Stimulated activated memory B cell treated with anti-CD40 and anti-IgM and Interleukin-4, amounts not matched to agents 10 μg/mL and 1 μg/mL and 100 μg/mL, for 72 hours (primary cell): ENCODE results near the gene ARL3.
"Not testable (repeated sequence)": the region's sequence is repeated elsewhere in the genome, so short reads cannot be mapped to it uniquely, and the experiment has no call there.

Experiments
- ATAC-seq: fragments of 150-1000 bp; cut with Tn5 transposase; 2 replicates; pipeline ENCODE4 v1.10.0; 2021
- H3K27ac Mint-ChIP-seq: one replicate; pipeline ENCODE4 v1.8.0; 2022; ENCODE audit warnings: mild to moderate bottlenecking, mixed read lengths
- H3K27me3 Mint-ChIP-seq: one replicate; pipeline ENCODE4 v1.8.0; 2022; ENCODE audit warnings: mixed read lengths
- H3K36me3 Mint-ChIP-seq: one replicate; pipeline ENCODE4 v1.8.0; 2022; ENCODE audit warnings: mixed read lengths
- H3K4me1 Mint-ChIP-seq: one replicate; pipeline ENCODE4 v1.8.0; 2022; ENCODE audit warnings: mixed read lengths
- H3K4me3 Mint-ChIP-seq: one replicate; pipeline ENCODE4 v1.8.0; 2022; ENCODE audit warnings: mild to moderate bottlenecking, moderate library complexity, mixed read lengths
- H3K9me3 Mint-ChIP-seq: one replicate; pipeline ENCODE4 v1.8.0; 2022; ENCODE audit warnings: mixed read lengths

The ARL3 gene

GRCh38 chr10:102743588-102744373 is 29.6 kb upstream of the ARL3 start, which contains the start of gene WBP1L:
TSS of gene WBP1L (plus strand) at chr10:102743948. CDS start at chr10:102744054, 106 bp downstream.
- Mint-ChIP-seq H3K4me3 (peak within 1 kb of the TSS; percentile 91), H3K27me3 (no peaks in the 10 kb centered on the region), H3K9me3 (peaks cover 5% of the 10 kb centered on the region), H3K27ac (peak within 1 kb of the TSS; percentile 87), H3K36me3 (peaks cover 9% of the 10 kb centered on the region), H3K4me1 (peaks cover 42% of the 10 kb centered on the region)
- peak; percentile 99 for ATAC-seq

- Mint-ChIP-seq H3K9me3 (peaks cover 5% of the 10 kb centered on the region), H3K4me1 (peaks cover 35% of the 10 kb centered on the region), H3K27ac (peak overlapping the region; percentile 87), H3K4me3 (peak overlapping the region; percentile 91), H3K27me3 (no peaks in the 10 kb centered on the region), H3K36me3 (peaks cover 2% of the 10 kb centered on the region)
- no peak for ATAC-seq
These were observed 28.9 kb upstream of the ARL3 start for GRCh38 chr10:102743078-102743587.

- H3K27me3 Mint-ChIP-seq, ATAC-seq, H3K9me3 Mint-ChIP-seq, H3K36me3 Mint-ChIP-seq, H3K4me3 Mint-ChIP-seq: not testable (repeated sequence)
- Mint-ChIP-seq H3K4me1 (peaks cover 34% of the 10 kb centered on the region), H3K27ac (peak overlapping the region; percentile 87)
These were observed 28.1 kb upstream of the ARL3 start for GRCh38 chr10:102742313-102742712.

DNA sequence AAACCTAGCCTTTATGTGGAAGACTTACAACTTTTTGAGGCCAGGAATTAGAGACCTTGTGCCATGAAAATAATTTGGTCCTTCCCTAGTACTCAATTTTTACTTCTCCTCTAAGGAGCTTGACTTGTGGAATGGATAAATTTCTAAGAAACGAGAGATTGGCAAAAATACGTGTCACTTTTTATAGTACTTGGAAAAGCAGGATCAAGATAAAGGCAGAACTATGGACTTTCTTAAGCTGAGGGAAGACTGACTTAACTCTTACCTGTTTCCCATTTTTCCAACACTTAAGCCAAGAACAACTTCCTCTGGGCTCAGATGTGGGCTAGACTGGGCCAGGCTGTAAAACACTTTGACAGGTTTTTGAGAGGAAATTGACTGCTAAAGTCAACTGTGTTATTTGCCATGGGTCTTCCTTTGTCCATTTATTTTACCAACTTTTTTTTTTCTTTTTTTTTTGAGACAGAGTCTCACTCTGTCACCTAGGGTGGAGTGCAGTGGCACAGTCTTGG is 27.6 kb upstream of the ARL3 start:
- no peak overlapping the region for H3K4me3 Mint-ChIP-seq
- no peaks in the 10 kb centered on the region for H3K27me3 Mint-ChIP-seq
- peaks cover 11% of the 10 kb centered on the region for H3K36me3 Mint-ChIP-seq
- ATAC-seq, result no peak
- H3K4me1 Mint-ChIP-seq, result peaks cover 34% of the 10 kb centered on the region
- H3K27ac Mint-ChIP-seq, result no peak overlapping the region
- peaks cover 5% of the 10 kb centered on the region for H3K9me3 Mint-ChIP-seq

- H3K4me3 Mint-ChIP-seq, result no peak overlapping the region
- peaks cover 20% of the 10 kb centered on the region for H3K36me3 Mint-ChIP-seq
- peaks cover 5% of the 10 kb centered on the region for H3K9me3 Mint-ChIP-seq
- no peak overlapping the region for H3K27ac Mint-ChIP-seq
- H3K27me3 Mint-ChIP-seq, result no peaks in the 10 kb centered on the region
- ATAC-seq, result no peak
- peaks cover 18% of the 10 kb centered on the region for H3K4me1 Mint-ChIP-seq
These were observed 26.0 kb upstream of the ARL3 start for GRCh38 chr10:102740229-102740628.

GRCh38 chr10:102738692-102739121 is 24.5 kb upstream of the ARL3 start:
- Mint-ChIP-seq H3K27me3 (no peaks in the 10 kb centered on the region), H3K4me1 (peaks cover 7% of the 10 kb centered on the region), H3K36me3 (peaks cover 30% of the 10 kb centered on the region), H3K9me3 (peaks cover 5% of the 10 kb centered on the region), H3K4me3 (no peak overlapping the region), H3K27ac (peak overlapping the region; percentile 31)
- ATAC-seq, result no peak

GRCh38 chr10:102735065-102735562 is 20.9 kb upstream of the ARL3 start:
- H3K36me3 Mint-ChIP-seq, result peaks cover 39% of the 10 kb centered on the region
- H3K4me1 Mint-ChIP-seq, result no peaks in the 10 kb centered on the region
- H3K4me3 Mint-ChIP-seq, result no peak overlapping the region

GRCh38 chr10:102732661-102733060 is 18.5 kb upstream of the ARL3 start:
- ATAC-seq, result no peak
- Mint-ChIP-seq H3K27ac (no peak overlapping the region), H3K4me3 (no peak overlapping the region), H3K4me1 (no peaks in the 10 kb centered on the region), H3K36me3 (peaks cover 42% of the 10 kb centered on the region), H3K9me3 (no peaks in the 10 kb centered on the region), H3K27me3 (no peaks in the 10 kb centered on the region)

More at GRCh38 chr10:102735065-102735562, 20.9 kb upstream of the ARL3 start:
- Mint-ChIP-seq H3K27me3 (no peaks in the 10 kb centered on the region), H3K27ac (no peak overlapping the region), H3K9me3 (no peaks in the 10 kb centered on the region)
- no peak for ATAC-seq

- no peak overlapping the region for H3K4me3 Mint-ChIP-seq
- no peaks in the 10 kb centered on the region for H3K4me1 Mint-ChIP-seq
- no peaks in the 10 kb centered on the region for H3K9me3 Mint-ChIP-seq
- no peak overlapping the region for H3K27ac Mint-ChIP-seq
- no peaks in the 10 kb centered on the region for H3K27me3 Mint-ChIP-seq
- H3K36me3 Mint-ChIP-seq, result peaks cover 46% of the 10 kb centered on the region
- no peak for ATAC-seq
These were observed 17.1 kb upstream of the ARL3 start for GRCh38 chr10:102731222-102731800.

DNA sequence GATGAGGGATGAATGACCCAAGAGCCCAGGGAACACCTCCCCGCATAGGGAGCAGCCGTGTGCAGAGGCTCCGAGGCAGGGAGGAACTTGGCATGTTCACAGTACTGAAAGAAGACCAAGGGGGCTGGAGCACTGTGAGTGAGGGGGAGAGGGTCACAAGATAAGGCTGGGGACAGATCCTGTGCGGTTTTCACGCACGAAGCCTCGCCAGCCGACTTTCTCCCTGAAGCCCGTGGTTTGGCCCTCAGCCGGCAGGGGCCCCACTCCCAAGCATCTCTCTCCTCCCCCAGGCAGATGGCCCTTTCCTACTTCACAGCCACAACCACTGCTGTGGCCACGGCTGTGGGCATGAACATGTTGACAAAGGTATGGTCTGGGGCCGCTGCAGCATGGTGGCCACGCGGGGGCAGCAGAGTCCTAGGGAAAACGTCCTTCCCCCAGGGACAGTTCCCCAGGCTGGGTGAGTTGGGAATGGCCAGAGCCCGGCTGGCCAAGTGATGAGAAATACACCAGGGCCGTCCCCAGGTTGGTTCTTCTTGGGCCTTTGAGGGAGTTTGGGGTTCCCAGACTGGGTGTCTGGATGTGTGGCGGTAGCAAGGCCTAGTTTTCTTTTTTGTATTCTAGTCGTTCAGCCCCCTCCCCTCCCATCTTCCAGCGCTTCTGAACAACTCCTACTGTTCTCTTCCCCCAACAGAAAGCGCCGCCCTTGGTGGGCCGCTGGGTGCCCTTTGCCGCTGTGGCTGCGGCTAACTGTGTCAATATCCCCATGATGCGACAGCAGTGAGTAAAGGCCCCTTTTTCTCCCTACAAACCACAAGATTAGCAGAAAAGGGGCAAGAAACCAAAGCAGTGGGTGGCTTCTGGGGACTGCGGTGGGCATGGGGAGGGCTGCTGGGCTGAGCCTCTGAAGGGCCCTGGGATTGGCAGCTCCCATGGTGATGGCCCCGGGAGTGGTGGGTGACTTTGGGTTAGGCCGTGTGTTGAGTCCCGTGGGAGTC is 15.1 kb upstream of the ARL3 start:
- H3K27me3 Mint-ChIP-seq, result no peaks in the 10 kb centered on the region
- no peak overlapping the region for H3K4me3 Mint-ChIP-seq
- no peak overlapping the region for H3K27ac Mint-ChIP-seq
- H3K4me1 Mint-ChIP-seq, result no peaks in the 10 kb centered on the region
- no peaks in the 10 kb centered on the region for H3K9me3 Mint-ChIP-seq
- peaks cover 44% of the 10 kb centered on the region for H3K36me3 Mint-ChIP-seq
- ATAC-seq, result peak; percentile 74

DNA sequence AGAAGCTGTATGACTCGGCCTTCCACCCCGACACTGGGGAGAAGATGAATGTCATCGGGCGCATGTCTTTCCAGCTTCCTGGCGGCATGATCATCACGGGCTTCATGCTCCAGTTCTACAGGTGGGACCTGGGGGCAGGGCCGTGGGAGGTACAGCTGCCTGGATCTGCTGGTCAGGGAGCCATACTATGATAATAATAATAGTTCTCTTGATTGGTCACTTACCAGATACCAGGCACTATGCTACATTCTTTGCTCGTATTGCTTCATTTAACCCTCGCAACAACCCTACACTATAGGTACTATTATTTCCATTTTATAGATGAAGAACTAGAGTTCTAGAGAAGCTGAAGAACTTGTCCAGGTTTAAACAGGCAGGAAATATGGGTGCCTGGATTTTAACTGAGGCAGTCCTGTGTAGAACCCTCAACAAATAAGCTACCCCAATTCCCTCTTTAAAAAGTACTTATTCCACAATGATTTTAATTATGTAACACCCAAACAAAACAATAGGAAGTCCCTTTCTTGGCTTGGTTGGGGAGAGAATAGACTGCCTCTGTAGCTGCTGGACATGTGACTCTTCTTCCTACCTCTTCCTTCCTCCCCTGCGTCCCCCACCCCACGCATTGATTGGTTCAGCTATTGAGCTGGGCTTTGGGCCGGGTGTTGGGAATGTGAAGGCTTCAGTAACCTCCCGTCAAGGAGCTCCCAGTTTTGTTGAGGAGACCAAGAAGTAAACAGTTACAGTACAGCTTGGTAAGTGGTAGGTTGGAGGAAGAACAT is 13.0 kb upstream of the ARL3 start:
- Mint-ChIP-seq H3K36me3 (peaks cover 39% of the 10 kb centered on the region), H3K4me3 (no peak overlapping the region), H3K4me1 (no peaks in the 10 kb centered on the region), H3K9me3 (no peaks in the 10 kb centered on the region), H3K27me3 (no peaks in the 10 kb centered on the region), H3K27ac (no peak overlapping the region)
- ATAC-seq, result no peak

DNA sequence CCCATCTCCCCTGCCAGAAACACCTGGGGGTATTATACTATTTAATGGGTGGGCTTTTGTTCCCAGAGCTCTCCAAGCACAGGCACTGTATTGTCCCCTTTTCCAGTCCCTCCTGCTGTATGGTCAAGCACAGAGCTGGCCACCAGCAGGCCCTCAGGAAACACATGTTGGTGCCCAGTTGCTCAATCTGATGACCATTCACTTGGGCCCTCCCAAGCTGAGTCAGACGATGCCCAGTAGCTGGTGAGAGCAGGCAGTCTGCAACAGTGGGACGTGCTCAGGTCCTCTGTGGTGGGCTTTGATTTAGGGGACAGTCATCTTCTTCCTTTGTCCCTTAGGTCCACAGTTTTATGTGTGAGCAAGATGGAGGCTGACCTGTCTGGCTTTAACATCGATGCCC is 12.1 kb upstream of the ARL3 start:
- peaks cover 5% of the 10 kb centered on the region for H3K4me1 Mint-ChIP-seq
- no peaks in the 10 kb centered on the region for H3K9me3 Mint-ChIP-seq
- no peak overlapping the region for H3K27ac Mint-ChIP-seq

DNA sequence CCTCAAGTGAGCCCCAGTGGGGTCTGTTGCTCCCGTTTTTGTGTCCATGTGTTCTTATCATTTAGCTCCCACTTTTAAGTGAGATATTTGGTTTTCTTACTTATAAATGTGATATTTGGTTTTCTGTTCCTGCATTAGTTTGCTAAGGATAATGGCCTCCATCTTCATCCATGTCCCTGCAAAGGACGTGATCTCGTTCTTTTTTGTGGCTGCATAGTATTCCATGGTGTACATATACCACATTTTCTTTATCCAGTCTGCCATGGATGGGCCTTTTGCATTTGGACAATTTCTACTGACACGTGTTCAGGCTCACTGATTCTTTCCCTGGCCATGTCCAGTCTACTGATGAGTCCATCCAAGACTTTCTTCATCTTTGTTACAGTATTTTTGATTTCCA is 9.8 kb upstream of the ARL3 start:
- Mint-ChIP-seq H3K36me3 (peaks cover 50% of the 10 kb centered on the region), H3K4me1 (peaks cover 11% of the 10 kb centered on the region), H3K4me3 (no peak overlapping the region), H3K9me3 (no peaks in the 10 kb centered on the region), H3K27ac (no peak overlapping the region), H3K27me3 (no peaks in the 10 kb centered on the region)
- no peak for ATAC-seq

More for the DNA sequence above, 12.1 kb upstream of the ARL3 start:
- no peak for ATAC-seq
- H3K27me3 Mint-ChIP-seq, result no peaks in the 10 kb centered on the region
- peaks cover 44% of the 10 kb centered on the region for H3K36me3 Mint-ChIP-seq
- no peak overlapping the region for H3K4me3 Mint-ChIP-seq

DNA sequence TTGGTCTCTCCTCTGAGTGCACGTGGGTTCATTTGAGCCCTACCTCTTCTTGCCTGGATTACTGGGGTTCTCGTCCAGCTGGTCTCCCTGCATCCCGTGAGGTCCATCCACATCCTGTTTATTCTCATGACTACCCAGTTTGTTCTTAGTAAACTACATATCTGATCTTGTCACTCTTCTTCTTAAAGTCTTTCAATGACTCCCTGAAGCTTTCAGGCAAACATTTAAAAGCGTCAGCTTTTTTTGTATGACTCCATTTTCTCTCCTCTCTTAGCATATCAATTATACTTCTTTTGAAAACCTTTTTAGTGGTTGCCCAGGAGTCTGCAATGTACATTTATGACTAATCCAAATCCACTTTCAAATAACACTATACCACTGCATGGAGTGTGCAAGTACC is 7.8 kb upstream of the ARL3 start:
- H3K9me3 Mint-ChIP-seq, result no peaks in the 10 kb centered on the region
- H3K4me1 Mint-ChIP-seq, result peaks cover 18% of the 10 kb centered on the region
- no peak overlapping the region for H3K27ac Mint-ChIP-seq
- H3K27me3 Mint-ChIP-seq, result no peaks in the 10 kb centered on the region
- no peak overlapping the region for H3K4me3 Mint-ChIP-seq
- ATAC-seq, result no peak
- peaks cover 50% of the 10 kb centered on the region for H3K36me3 Mint-ChIP-seq
